Chondrocyte (in vitro differentiated cells): Measurements from ENCODE around the gene CSTF1. TPM values are rescaled to one million over a fixed set of nuclear protein-coding genes. Genes with fewer than 3 reads are reported as not detected.
A peak's percentile ranks its signal among the peaks of the same experiment; 100 is the strongest.

Source experiments
- DNase-seq: peaks from one replicate; pipeline ENCODE4 v3.0.0; 2021; ENCODE audit warnings: mixed read lengths, low spot score
- H3K27ac Mint-ChIP-seq: one replicate; pipeline ENCODE4 v1.8.0; 2021; ENCODE audit warnings: mild to moderate bottlenecking, moderate library complexity, mixed read lengths; ENCODE audit not compliant: unreplicated experiment
- H3K27me3 Mint-ChIP-seq: 2 replicates; pipeline ENCODE4 v1.8.0; 2021; ENCODE audit warnings: low read depth, mixed read lengths
- H3K36me3 Mint-ChIP-seq: 2 replicates; pipeline ENCODE4 v1.8.0; 2021; ENCODE audit warnings: low read depth, mixed read lengths
- H3K4me1 Mint-ChIP-seq: 2 replicates; pipeline ENCODE4 v1.8.0; 2021; ENCODE audit warnings: low read depth, mild to moderate bottlenecking, mixed read lengths
- H3K4me3 Mint-ChIP-seq: one replicate; pipeline ENCODE4 v1.8.0; 2021; ENCODE audit warnings: mild to moderate bottlenecking, moderate library complexity, mixed read lengths; ENCODE audit not compliant: unreplicated experiment
- H3K9me3 Mint-ChIP-seq: 2 replicates; pipeline ENCODE4 v1.8.0; 2021; ENCODE audit warnings: low read depth, mixed read lengths
- total RNA-seq: library from RNA; stranded (reverse); gene quantifications from 3 replicates; pipeline ENCODE4 v1.2.1, GENCODE V29; 2021
- TF ChIP-seq, protein P1 (sequence below): fragments of 200-600 bp; sonication (generic); IDR thresholded peaks from 2 replicates; pipeline ENCODE4 v1.5.0; 2021; ENCODE audit warnings: antibody characterized with exemption, mild to moderate bottlenecking, moderate library complexity

Gene CSTF1
- total RNA-seq, 1 donor from 2014 or later = 26.0 TPM

DNA sequence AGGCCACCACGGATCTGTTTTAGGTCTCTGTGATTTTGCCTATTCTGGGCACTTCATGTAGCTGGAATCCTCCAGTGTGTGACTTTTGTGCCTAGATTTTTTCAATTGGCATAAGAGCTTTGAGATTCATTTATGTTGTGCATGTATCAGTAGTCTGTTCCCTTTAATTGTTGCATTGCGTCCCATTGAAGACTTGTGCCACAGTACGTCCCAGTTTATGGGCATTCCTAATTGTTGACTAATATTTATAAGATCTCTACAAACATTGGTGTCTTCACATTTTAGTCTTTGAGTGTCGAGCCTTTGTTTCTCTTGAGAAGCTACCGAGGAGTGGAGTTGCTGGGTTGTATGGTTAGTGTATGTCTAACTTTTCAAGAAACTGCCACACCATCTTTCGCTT, 34.4 kb upstream of the CSTF1 start:
- peak overlapping the region; percentile 67 for H3K4me3 Mint-ChIP-seq
- DNase-seq = no peak
- TF ChIP-seq, protein P1, sequence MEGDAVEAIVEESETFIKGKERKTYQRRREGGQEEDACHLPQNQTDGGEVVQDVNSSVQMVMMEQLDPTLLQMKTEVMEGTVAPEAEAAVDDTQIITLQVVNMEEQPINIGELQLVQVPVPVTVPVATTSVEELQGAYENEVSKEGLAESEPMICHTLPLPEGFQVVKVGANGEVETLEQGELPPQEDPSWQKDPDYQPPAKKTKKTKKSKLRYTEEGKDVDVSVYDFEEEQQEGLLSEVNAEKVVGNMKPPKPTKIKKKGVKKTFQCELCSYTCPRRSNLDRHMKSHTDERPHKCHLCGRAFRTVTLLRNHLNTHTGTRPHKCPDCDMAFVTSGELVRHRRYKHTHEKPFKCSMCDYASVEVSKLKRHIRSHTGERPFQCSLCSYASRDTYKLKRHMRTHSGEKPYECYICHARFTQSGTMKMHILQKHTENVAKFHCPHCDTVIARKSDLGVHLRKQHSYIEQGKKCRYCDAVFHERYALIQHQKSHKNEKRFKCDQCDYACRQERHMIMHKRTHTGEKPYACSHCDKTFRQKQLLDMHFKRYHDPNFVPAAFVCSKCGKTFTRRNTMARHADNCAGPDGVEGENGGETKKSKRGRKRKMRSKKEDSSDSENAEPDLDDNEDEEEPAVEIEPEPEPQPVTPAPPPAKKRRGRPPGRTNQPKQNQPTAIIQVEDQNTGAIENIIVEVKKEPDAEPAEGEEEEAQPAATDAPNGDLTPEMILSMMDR = no peak
- H3K36me3 Mint-ChIP-seq = no peaks in the 10 kb centered on the region
- no peak overlapping the region for H3K27ac Mint-ChIP-seq
- H3K4me1 Mint-ChIP-seq = peaks cover 20% of the 10 kb centered on the region
- H3K27me3 Mint-ChIP-seq = peaks cover 9% of the 10 kb centered on the region
- no peaks in the 10 kb centered on the region for H3K9me3 Mint-ChIP-seq

DNA sequence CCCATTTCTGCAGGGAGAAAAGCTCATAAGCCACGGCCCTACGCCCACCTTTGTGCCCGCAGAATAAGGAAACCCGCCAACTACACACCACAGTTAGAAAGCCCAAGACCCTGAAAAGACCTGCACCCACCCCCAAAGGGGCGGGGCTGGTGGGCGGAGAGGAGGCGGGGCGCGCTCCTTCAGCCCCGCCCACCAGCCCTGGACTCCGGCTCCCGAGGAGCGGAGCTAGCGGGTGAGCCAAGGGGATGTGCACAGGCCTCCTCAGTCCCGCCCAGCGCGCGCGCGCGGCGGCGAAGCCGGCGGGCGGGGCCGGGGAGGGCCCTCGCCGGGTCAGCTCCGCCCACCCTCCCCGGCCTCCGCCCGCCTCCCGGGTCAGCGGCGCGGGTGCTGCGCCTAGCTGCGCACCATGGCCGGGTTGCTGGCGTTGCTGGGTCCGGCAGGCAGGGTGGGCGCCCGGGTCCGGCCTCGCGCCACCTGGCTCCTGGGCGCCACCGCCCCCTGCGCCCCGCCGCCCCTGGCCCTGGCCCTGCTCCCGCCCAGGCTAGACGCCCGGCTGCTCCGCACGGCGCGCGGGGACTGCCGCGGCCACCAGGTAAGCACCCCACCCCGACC, 33.7 kb upstream of the CSTF1 start, which contains the start of gene FAM210B:
TSS of gene FAM210B (plus strand) at position 375 of the 612 bp plus-strand sequence. CDS start at position 407, 32 bp downstream.
- TF ChIP-seq, protein P1 = no peak
- no peak for DNase-seq
- H3K36me3 Mint-ChIP-seq = no peaks in the 10 kb centered on the region
- H3K4me1 Mint-ChIP-seq = peaks cover 20% of the 10 kb centered on the region
- peak within 1 kb of the TSS; percentile 90 for H3K4me3 Mint-ChIP-seq
- H3K9me3 Mint-ChIP-seq = no peaks in the 10 kb centered on the region
- H3K27ac Mint-ChIP-seq = peak within 1 kb of the TSS; percentile 84
- H3K27me3 Mint-ChIP-seq = peaks cover 4% of the 10 kb centered on the region

DNA sequence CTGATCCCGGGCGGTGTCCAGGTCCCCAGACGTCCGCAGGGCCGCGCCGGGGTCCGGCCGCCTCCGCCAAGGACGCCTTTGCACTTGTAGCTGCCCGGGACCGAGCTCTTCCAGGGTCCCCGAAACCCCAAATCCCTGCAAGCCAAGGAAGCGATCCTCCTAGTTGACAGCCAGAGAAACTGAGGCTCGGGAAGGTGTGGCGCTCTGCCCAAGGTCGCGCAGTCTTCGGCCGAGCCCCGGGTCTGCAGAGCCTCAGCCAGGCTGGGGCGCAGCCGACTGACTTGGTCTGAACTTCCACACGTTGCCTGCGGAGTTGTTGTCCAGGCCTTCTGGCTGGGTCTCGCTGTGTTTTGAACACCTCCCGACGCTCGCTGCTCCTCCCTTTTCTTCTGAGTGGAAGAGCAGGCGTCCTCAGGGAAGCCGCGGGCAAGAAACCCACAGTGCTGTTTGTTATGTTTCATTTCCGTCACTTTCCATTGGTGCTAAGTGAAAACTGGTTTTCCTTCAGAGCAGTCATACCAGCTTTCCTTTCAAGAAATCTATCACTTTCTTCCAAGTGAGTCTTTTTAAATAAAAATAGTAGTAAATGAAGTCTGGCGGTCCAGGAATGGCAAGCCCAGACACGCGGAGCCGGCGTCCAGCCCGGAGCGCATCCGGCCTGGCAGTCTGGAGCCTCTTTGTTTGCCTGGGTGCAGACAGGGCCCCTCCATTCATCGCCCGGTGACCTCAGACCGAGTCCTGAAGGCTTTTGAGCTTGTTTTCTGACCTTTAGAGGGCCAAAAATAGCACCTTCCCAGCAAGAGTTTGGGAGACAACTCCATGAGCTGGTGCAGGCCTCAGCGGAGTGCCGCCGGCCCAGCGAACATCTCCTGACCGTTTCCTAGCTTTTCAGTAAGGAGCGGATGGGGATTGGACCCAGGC, 33.0 kb upstream of the CSTF1 start:
- TF ChIP-seq, protein P1 = no peak
- Mint-ChIP-seq H3K36me3 (peaks cover 2% of the 10 kb centered on the region), H3K27ac (peak overlapping the region; percentile 84), H3K27me3 (no peaks in the 10 kb centered on the region), H3K9me3 (no peaks in the 10 kb centered on the region), H3K4me3 (peak overlapping the region; percentile 90), H3K4me1 (peaks cover 20% of the 10 kb centered on the region)
- DNase-seq = no peak

GRCh38 chr20:56360133-56360907, 32.1 kb upstream of the CSTF1 start:
- Mint-ChIP-seq H3K27me3 (no peaks in the 10 kb centered on the region), H3K36me3 (peaks cover 4% of the 10 kb centered on the region), H3K9me3 (no peaks in the 10 kb centered on the region), H3K27ac (peak overlapping the region; percentile 84), H3K4me1 (peaks cover 20% of the 10 kb centered on the region), H3K4me3 (peak overlapping the region; percentile 90)
- TF ChIP-seq, protein P1 = peak; percentile 17
- DNase-seq = no peak

- no peak for DNase-seq
- Mint-ChIP-seq H3K36me3 (peaks cover 4% of the 10 kb centered on the region), H3K9me3 (no peaks in the 10 kb centered on the region), H3K4me1 (peaks cover 20% of the 10 kb centered on the region), H3K27me3 (no peaks in the 10 kb centered on the region), H3K27ac (no peak overlapping the region), H3K4me3 (peak overlapping the region; percentile 90)
- TF ChIP-seq, protein P1 = no peak
Measured at GRCh38 chr20:56360908-56361205, 31.6 kb upstream of the CSTF1 start.
